Activated CD4-positive, alpha-beta T cell treated with anti-CD3 and anti-CD28 coated beads, Interleukin-2, amount 50 U/mL, for 24 hours (primary cell): ENCODE measurements around the gene DLG2.

Experiments used
- DNase-seq, 2 donors: peaks; one replicate each; pipeline ENCODE4 v3.0.0-alpha.2; 2020; ENCODE audit warnings: low read depth in 1 of 2, low spot score in 1 of 2

DLG2 gene

DNA sequence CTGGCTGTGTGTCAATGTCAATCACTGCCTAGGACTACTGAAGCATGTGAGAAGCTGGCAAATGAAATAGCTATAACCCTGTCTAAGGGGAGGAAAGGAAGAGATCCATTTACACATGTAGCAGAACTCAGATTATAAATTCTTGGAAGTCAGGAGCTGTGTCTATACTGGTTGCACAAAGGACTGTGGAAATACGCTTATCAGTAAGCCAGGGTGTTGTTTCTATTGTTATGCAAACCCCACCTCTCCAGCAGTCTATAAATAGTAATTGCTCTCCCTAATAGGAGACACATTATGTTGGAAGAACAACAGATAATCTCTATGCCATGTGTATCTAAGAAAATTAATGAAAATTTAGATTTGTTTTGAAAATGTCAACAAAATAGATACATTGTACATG lies 1647.6 kb downstream of the DLG2 start:
- DNase-seq, result no peak

- DNase-seq, result no peak
These were observed 1648.2 kb downstream of the DLG2 start for GRCh38 chr11:83978942-83979341.

GRCh38 chr11:83976086-83976485 lies 1651.1 kb downstream of the DLG2 start:
- no peak for DNase-seq

GRCh38 chr11:83972536-83972935 lies 1654.6 kb downstream of the DLG2 start:
- no peak for DNase-seq

DNA sequence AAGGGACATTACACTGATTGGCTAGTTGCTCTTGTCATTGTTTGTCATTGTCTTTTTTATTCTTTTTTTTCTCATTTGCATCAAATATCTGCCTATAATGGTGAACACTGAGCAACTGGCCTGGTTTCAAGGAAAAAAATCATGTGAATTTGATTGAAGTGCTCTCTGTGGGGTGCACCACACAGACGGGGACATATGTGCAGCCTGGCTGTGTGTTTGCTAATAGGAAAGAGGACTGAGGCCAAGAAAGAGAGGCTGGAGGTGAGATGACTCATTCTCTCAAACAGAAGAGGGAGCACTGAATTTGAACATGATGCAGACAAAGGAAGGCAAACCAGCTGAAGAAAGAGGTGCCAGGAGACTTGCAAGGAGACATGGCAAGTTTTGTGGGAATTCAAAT lies 1656.1 kb downstream of the DLG2 start:
- DNase-seq, result no peak

GRCh38 chr11:83970061-83970671 lies 1657.0 kb downstream of the DLG2 start:
- DNase-seq, result no peak

DNA sequence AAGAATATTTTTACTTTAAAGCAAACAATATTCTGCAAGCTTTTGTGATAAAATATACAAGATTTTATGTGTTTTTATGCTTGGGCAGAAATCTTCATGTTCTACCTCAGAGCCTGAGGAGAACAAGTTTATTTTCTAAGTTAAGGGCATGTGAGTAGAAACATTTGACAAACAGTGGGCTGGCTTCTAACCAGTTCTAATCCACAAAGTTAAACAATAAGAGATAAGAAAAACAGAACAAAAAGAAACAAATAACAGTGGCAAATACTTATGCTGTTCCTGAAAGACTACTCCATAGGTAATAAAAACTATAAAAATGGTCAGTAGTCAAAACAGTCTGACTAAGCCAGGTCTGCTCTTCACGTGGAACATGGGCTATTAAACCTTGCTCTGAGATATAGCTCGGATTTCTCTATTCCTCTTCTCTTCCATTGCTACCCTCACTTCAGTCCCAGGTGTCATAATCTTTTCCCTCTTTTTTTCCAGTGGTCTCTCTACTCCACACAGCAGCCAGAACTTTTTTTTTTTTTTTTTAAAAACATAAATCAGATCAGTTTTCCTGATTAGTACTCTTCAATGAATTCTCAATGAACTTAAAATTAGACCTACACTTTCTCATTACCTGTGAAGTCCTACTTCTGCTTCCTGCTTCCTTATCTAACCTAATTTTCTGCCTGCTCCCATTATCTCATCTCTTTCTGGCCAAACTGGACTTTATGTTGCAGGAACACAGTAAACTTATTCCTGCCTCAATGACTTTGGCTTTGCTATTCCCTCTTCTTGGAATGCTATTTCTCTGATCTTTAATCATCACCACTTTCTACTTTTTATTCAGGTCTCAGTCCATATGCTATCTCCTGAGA lies 1669.9 kb downstream of the DLG2 start:
- DNase-seq, result no peak

- no peak for DNase-seq
These were observed 1670.9 kb downstream of the DLG2 start for GRCh38 chr11:83956119-83956697.

DNA sequence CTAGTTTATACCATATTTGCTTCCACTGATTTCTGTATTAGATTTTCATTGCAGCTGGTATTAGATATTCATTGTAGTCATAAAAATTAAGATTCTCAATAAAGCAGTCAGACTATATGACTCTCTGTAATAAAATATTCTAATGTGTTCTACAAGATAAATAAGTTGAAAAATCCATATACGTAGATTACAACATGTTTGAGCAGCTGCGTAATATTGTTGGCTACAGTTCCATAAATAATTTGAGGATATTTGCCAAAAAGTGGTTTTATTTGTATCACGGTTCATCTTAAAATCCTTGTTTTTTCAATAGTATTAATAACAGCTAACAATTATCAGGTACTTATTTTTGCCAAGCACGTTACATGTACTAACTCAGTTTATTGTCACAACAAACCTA lies 1672.4 kb downstream of the DLG2 start:
- DNase-seq, result no peak

DNA sequence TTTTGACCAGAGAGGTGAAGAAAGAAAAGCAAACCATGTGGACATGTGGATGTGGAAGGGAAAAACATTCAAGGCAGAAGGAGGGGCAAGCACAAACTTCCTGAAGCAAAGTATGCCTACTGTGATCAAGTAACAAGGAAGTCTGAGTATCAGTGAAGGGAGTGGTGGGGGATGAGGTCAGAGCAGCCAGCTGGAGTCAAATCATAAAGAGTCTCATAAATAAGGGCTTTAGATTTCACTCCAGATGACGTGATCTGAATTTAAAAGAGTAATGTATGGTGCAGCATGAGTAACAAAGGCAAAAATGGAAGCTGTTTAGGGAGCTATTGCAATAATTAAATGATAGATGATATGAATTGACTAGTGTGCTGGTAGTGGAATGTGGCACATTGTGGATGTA lies 1675.6 kb downstream of the DLG2 start:
- no peak for DNase-seq

GRCh38 chr11:83948200-83948599 lies 1678.9 kb downstream of the DLG2 start:
- no peak for DNase-seq

DNA sequence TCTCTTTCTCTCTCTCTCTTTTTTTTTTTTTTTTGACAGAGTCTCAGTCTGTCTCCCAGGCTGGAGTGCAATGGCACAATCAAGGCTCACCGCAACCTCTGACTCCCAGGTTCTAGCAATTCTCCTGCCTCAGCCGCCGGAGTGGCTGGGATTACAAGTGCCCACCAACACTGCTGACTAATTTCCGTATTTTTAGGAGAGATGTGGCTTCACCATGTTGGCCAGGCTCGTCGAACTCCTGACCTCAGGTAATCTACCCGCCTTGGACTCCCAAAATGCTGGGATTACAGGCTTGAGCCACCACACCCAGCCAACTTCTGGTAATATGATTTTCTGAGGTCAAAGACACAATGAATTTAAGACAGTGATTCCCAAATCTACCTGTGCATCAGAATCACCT lies 1681.2 kb downstream of the DLG2 start:
- DNase-seq, result no peak

- no peak for DNase-seq
These were observed 1686.1 kb downstream of the DLG2 start for GRCh38 chr11:83941050-83941449.

- no peak for DNase-seq
These were observed 1689.0 kb downstream of the DLG2 start for GRCh38 chr11:83938148-83938547.

GRCh38 chr11:83933008-83933407 lies 1694.1 kb downstream of the DLG2 start:
- DNase-seq, result no peak

GRCh38 chr11:83927422-83927821 lies 1699.7 kb downstream of the DLG2 start:
- DNase-seq, result no peak

DNA sequence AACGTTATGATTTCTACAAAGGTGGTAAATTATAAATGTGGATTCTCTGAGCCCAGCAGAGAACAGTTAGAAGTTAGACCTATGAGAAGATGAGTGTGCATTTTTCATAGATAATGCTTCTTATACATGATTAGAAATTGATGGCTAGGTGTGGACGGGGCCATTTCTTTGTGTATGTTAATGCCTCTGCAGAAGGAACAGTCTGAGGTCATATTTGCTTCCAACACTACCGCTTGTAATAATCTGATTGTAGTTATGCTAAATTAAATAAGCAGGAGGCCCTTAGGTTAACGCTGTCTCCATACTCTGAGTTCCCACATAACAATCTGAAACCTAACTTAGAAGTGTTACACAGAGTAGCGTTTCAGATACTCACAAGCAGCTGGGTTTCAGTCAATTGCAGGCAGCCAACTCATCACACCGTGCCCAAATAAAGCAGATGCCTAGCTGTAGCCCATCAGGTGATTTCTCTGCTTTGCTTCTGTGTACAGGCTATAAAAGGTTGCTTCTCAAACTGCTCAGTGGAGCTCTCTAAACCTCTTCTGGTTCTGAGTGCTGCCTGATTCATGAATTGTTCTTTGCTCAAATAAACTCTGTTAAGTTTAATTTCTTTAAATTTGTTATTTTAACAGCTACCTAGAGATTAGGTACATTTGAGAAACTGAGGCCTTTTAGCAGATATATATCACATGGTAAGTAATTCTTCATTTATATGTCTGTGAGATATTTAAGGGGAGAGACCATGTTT lies 1702.2 kb downstream of the DLG2 start:
- DNase-seq, result no peak

- no peak for DNase-seq
These were observed 1703.2 kb downstream of the DLG2 start for GRCh38 chr11:83923961-83924360.

- no peak for DNase-seq
These were observed 1704.2 kb downstream of the DLG2 start for GRCh38 chr11:83922953-83923352.

DNA sequence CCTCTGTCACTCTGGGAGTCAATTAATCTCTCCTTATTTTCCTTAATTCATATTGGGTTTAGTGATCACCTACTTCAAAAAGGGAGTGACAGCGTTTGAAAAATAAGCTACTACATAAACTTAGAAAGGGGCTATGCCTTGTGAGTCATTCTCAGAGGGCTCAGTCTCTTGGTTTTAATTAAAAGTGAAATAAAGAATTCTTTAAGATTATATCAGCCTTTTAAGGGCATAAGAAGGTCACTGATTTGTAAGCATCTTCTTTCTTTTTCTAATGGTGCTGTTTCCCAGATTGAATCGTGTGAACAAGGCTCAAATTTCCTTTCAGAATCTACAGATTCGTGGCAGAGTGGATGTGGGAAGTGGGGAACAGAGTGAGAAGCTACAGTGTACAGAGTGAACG lies 1704.8 kb downstream of the DLG2 start:
- no peak for DNase-seq

- no peak for DNase-seq
These were observed 1705.5 kb downstream of the DLG2 start for GRCh38 chr11:83921447-83922192.
